K562 (cell line): ENCODE results near the gene CCNY. TPM values are rescaled to one million over a fixed set of nuclear protein-coding genes. Genes with fewer than 3 reads are reported as not detected.
A peak's percentile ranks its signal among the peaks of the same experiment; 100 is the strongest.

Experiments
- ATAC-seq: fragments of 200-7000 bp; cut with Tn5 transposase; 3 replicates; pipeline ENCODE4 v1.9.1; 2020; ENCODE audit warnings: moderate library complexity
- BruUV-seq: library from RNA; stranded (reverse); fragments of 400-500 nt; replicated peaks from 2 replicates; lab custom pipeline; 2021; lab: Mats Ljungman, UMichigan
- CTCF ChIA-PET: fragments of 300-600 bp; formaldehyde crosslinking; extraction: SDS; loops from one replicate; lab custom pipeline; 2021; ENCODE audit warnings: low intra/inter-chr PET ratio; lab: Yijun Ruan, JAX
- POLR2A ChIA-PET: fragments of 300-600, 350-650 bp; sonication (Branson Sonifier 250); formaldehyde crosslinking; extraction: SDS; loops from one replicate; lab custom pipeline; 2021; ENCODE audit warnings: antibody characterized with exemption, inconsistent platforms; lab: Yijun Ruan, JAX
- DNase-seq, 4 experiments: peaks; one replicate each; pipeline versions ENCODE4 v3.0.0 to v3.0.0-alpha.2; 2011 to 2018; ENCODE audit warnings: low spot score in 3 of 4, mixed read lengths in 3 of 4; ENCODE audit errors: extremely low read depth in 1 of 4
- FAIRE-seq: peaks from 2 replicates; lab custom pipeline; 2011; peaks lifted over from hg19 to GRCh38; lab: Jason Lieb, UNC
- H2AFZ ChIP-seq: 2 replicates; pipeline ENCODE4 v1.6.0; 2011; ENCODE audit warnings: low read depth, low read length, control low read depth, inconsistent platforms
- H3K27ac ChIP-seq: fragments of 200-600 bp; 3 replicates; pipeline ENCODE4 v1.8.0; 2011; ENCODE audit warnings: low read depth, mild to moderate bottlenecking, control low read depth, inconsistent platforms, low read length, moderate library complexity, mixed read lengths; ENCODE audit errors: extremely low read depth
- H3K27me3 ChIP-seq, 2 experiments: fragments of 300-600 bp in 1 of 2; 2 replicates in 1 of 2; 3 replicates in 1 of 2; pipeline versions ENCODE4 v1.6.0 to v1.8.0; 2011; ENCODE audit warnings: inconsistent platforms in 2 of 2, low read length in 2 of 2, mild to moderate bottlenecking in 1 of 2, mixed read lengths in 1 of 2, moderate library complexity in 1 of 2; ENCODE audit not compliant: control insufficient read depth in 2 of 2, insufficient read depth in 2 of 2
- H3K36me3 ChIP-seq: fragments of 300-600 bp; 3 replicates; pipeline ENCODE4 v1.8.0; 2011; ENCODE audit warnings: mild to moderate bottlenecking, low read length, inconsistent platforms; ENCODE audit not compliant: control insufficient read depth, insufficient read depth
- H3K4me1 ChIP-seq, 2 experiments: fragments of 200-600 bp in 1 of 2; replicated peaks in 1 of 2; 2 replicates in 1 of 2; 3 replicates in 1 of 2; pipeline versions ENCODE4 v1.5.1 to v1.8.0; 2011; ENCODE audit warnings: inconsistent platforms in 2 of 2, low read length in 2 of 2, mild to moderate bottlenecking in 1 of 2, mixed read lengths in 1 of 2, moderate library complexity in 1 of 2; ENCODE audit not compliant: control insufficient read depth in 2 of 2, insufficient read depth in 2 of 2
- H3K4me2 ChIP-seq: 2 replicates; pipeline ENCODE4 v1.6.1; 2011; ENCODE audit warnings: low read length, control low read depth, inconsistent platforms, mixed read lengths; ENCODE audit not compliant: insufficient read depth
- H3K4me3 ChIP-seq: fragments of 200-600 bp; sonication (generic), shearing (Covaris generic); 2 replicates; pipeline ENCODE4 v1.5.1; 2016; ENCODE audit warnings: control low read depth, inconsistent platforms
- H3K79me2 ChIP-seq: fragments of 200-600 bp; 3 replicates; pipeline ENCODE4 v1.8.0; 2011; ENCODE audit warnings: low read length, inconsistent platforms; ENCODE audit not compliant: control insufficient read depth, insufficient read depth
- H3K9ac ChIP-seq, 2 experiments: 2 replicates each; pipeline versions ENCODE4 v1.6.0 to v1.6.1; 2011; ENCODE audit warnings: low read depth in 2 of 2, low read length in 2 of 2, control low read depth in 1 of 2, inconsistent platforms in 1 of 2, mild to moderate bottlenecking in 1 of 2, mixed read lengths in 1 of 2; ENCODE audit not compliant: insufficient read depth in 1 of 2
- H3K9me1 ChIP-seq: one replicate; pipeline ENCODE4 v1.6.0; 2011; ENCODE audit warnings: inconsistent platforms, mild to moderate bottlenecking, low read length, moderate library complexity; ENCODE audit not compliant: control insufficient read depth, insufficient read depth
- H3K9me3 ChIP-seq: replicated peaks from 2 replicates; pipeline ENCODE4 v1.5.1; 2011; ENCODE audit warnings: low read depth, low read length, inconsistent platforms; ENCODE audit not compliant: control insufficient read depth, insufficient read depth
- H4K20me1 ChIP-seq: replicated peaks from 2 replicates; pipeline ENCODE4 v1.6.1; 2011; ENCODE audit warnings: low read length, inconsistent platforms, mixed read lengths; ENCODE audit not compliant: control insufficient read depth, insufficient read depth
- CHD1 ChIP-seq: fragments of 200-600 bp; sonication (generic); IDR thresholded peaks from one replicate; pipeline ENCODE4 v1.6.1; 2012; ENCODE audit warnings: mild to moderate bottlenecking, moderate library complexity, low read length, inconsistent platforms
- ERF ChIP-seq: fragments of 450-650 bp; formaldehyde crosslinking; IDR thresholded peaks from 2 replicates; pipeline ENCODE4 v1.4.0; 2020; ENCODE audit warnings: mild to moderate bottlenecking, mixed read lengths
- HEY1 ChIP-seq: fragments of 250-450 bp; sonication (Bioruptor Pico); IDR thresholded peaks from 2 replicates; pipeline ENCODE4 v1.5.0; 2020; ENCODE audit warnings: mild to moderate bottlenecking, moderate library complexity, borderline replicate concordance
- KLF1 ChIP-seq: fragments of 450-650 bp; IDR thresholded peaks from 2 replicates; pipeline ENCODE4 v1.6.1; 2016; ENCODE audit warnings: missing genetic modification characterization, missing compliant biosample characterization
- MED1 ChIP-seq: sonication (generic); formaldehyde crosslinking; IDR thresholded peaks from 2 replicates; pipeline ENCODE4 v1.8.1; 2023; ENCODE audit warnings: missing genetic modification reagents, borderline replicate concordance
- POLR2AphosphoS5 ChIP-seq: IDR thresholded peaks from 2 replicates; pipeline ENCODE4 v1.6.1; 2011; ENCODE audit warnings: mild to moderate bottlenecking, low read depth, low read length, moderate library complexity; ENCODE audit not compliant: control insufficient read depth, insufficient read depth
- TCFL5 ChIP-seq: fragments of 250-450 bp; sonication (Bioruptor Pico); conservative IDR thresholded peaks from 2 replicates; pipeline ENCODE4 v1.6.1; 2021; ENCODE audit warnings: mild to moderate bottlenecking, moderate library complexity, matching md5 sums
- TFE3 ChIP-seq: fragments of 450-650 bp; formaldehyde crosslinking; IDR thresholded peaks from 2 replicates; pipeline ENCODE4 v1.4.0; 2020; ENCODE audit warnings: mild to moderate bottlenecking, mixed read lengths
- XRCC5 ChIP-seq: fragments of 200-400 bp; formaldehyde crosslinking; IDR thresholded peaks from 2 replicates; pipeline ENCODE4 v1.6.1; 2017; ENCODE audit warnings: low read depth, mild to moderate bottlenecking, low read length
- ZMIZ1 ChIP-seq, 2 experiments: fragments of 150-350 bp in 1 of 2; IDR thresholded peaks; 2 replicates each; pipeline ENCODE4 v1.6.1; 2012 to 2016; ENCODE audit warnings: low read depth in 2 of 2, low read length in 2 of 2, mild to moderate bottlenecking in 1 of 2, moderate library complexity in 1 of 2
- WGBS: fragments of 100-300 bp; shearing (Covaris generic); methylation state at CpG from one replicate; pipeline ENCODE4 v1.1.6; 2016; ENCODE audit warnings: low coverage, mixed read lengths; ENCODE audit not compliant: insufficient coverage; ENCODE audit errors: missing lambda C conversion rate; 5-methylcytosine and 5-hydroxymethylcytosine counted together
- in situ Hi-C: fragments of 300-500 bp; cut with MboI; formaldehyde crosslinking; loops from 4 replicates; pipeline ENCODE4 v1.15.0; 2018; ENCODE audit warnings: inconsistent platforms, mixed read lengths
- intact Hi-C: fragments of 100-400 bp; cut with micrococcal nuclease; formaldehyde crosslinking; loops from 2 replicates; pipeline ENCODE4 v1.14.2; 2022
- polyA plus RNA-seq, 8 experiments: library from polyadenylated mRNA; depleted of rRNA in 4 of 8; stranded (reverse) in 5 of 8; unstranded in 3 of 8; fragments of >200 nt; fragmentation: Nextera tagmentation in 2 of 8; fragmentation: Illumina TruSeq in 1 of 8; extraction: Ambion mirVana in 2 of 8; extraction: Trizol in 1 of 8; gene quantifications; 2 replicates each; pipeline versions ENCODE4 v1.2.1 to v1.2.3, GENCODE V29; 2011 to 2014; ENCODE audit warnings: inconsistent platforms in 1 of 8, missing spikeins in 1 of 8
- total RNA-seq, 7 experiments: library from RNA; depleted of rRNA in 6 of 7; stranded (reverse); fragments of >200 nt in 6 of 7; fragmentation: Illumina TruSeq in 2 of 7; extraction: Trizol in 2 of 7; gene quantifications; 2 replicates each; pipeline versions ENCODE4 v1.2.1 to v1.2.3, GENCODE V29; 2011 to 2021; ENCODE audit warnings: low replicate concordance in 1 of 7
- TF ChIP-seq, protein P1 (sequence below): fragments of 250-450 bp; sonication (Bioruptor Pico); IDR thresholded peaks from 2 replicates; pipeline ENCODE4 v1.4.0; 2020; ENCODE audit warnings: mild to moderate bottlenecking, moderate library complexity, borderline replicate concordance

CCNY gene
- total and polyA plus RNA-seq, 9 of the 15 experiments (the other 6 are each of a cell fraction or from before 2014, with no cell fraction given) = 8.4 to 109 (median 38.6) TPM

GRCh38 chr10:35559416-35559815, 223.1 kb downstream of the CCNY start (continued):
- TF ChIP-seq ZMIZ1 (IDR thresholded peaks at IDR 0.05; ENCODE audit: low read depth in 2 of 2, low read length in 2 of 2) = no peak
- no peak for TF ChIP-seq MED1 (CRISPR knock-in tag)
- no peak for TF ChIP-seq CHD1
- TF ChIP-seq TCFL5 (CRISPR knock-in tag) = no peak
- TF ChIP-seq POLR2AphosphoS5 = no peak
- TF ChIP-seq ERF (CRISPR knock-in tag) = no peak

DNA sequence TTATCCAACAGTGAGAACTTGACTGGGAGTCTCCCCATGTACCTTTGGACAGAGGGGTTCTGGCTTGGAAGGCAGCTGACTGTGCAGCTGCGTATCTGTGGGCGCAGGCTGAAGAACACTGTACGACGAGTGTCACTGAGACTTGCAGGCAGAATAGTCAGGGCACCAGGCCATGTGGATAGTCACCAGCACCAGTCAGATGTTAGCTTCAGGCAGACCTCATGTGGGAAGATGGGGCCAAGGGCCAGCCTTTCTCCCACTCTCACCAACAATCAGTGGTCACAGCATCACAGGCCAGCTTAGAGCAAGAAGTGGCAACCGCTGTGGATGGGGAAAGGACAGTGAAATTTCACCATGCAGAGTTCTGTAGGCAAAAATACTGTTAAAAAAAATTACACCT, 225.4 kb downstream of the CCNY start:
- Histone ChIP-seq H3K4me2 (no peak overlapping the region), H3K27ac (no peak overlapping the region), H3K9me3 (no peaks in the 10 kb centered on the region), H4K20me1 (no peaks in the 10 kb centered on the region), H3K27me3 (no peaks in the 10 kb centered on the region), H3K9ac (peak overlapping the region in 1 of 2 experiments; percentile 56; a peak in 2 of 4 replicates), H2AFZ (no peak overlapping the region), H3K79me2 (peaks cover 9% of the 10 kb centered on the region; the same call in 2 of the 3 replicates), H3K4me1 (peaks cover 0 to 4% of the 10 kb centered on the region in 2 experiments; a peak in 1 of 5 replicates), H3K9me1 (no peaks in the 10 kb centered on the region), H3K4me3 (no peak overlapping the region), H3K36me3 (peaks cover 29% of the 10 kb centered on the region)
- 84% methylated on average over 5 of the region's 5 CpGs for WGBS
- BruUV-seq = no TSS peak
- ATAC-seq (no peak; the same call in 2 of the 3 replicates), FAIRE-seq (no peak), DNase-seq (no peak)
- intact Hi-C loops = loop anchor here (5.0 kb wide), 1 partner anchor 184 kb away; no protein-coding TSS in a partner anchor
- in situ Hi-C loops = loop anchor here (25.0 kb wide), 1 partner anchor 324 kb away; no protein-coding TSS in a partner anchor
- ChIA-PET CTCF (no interaction called here), POLR2A (no interaction called here)
- TF ChIP-seq, protein P1, sequence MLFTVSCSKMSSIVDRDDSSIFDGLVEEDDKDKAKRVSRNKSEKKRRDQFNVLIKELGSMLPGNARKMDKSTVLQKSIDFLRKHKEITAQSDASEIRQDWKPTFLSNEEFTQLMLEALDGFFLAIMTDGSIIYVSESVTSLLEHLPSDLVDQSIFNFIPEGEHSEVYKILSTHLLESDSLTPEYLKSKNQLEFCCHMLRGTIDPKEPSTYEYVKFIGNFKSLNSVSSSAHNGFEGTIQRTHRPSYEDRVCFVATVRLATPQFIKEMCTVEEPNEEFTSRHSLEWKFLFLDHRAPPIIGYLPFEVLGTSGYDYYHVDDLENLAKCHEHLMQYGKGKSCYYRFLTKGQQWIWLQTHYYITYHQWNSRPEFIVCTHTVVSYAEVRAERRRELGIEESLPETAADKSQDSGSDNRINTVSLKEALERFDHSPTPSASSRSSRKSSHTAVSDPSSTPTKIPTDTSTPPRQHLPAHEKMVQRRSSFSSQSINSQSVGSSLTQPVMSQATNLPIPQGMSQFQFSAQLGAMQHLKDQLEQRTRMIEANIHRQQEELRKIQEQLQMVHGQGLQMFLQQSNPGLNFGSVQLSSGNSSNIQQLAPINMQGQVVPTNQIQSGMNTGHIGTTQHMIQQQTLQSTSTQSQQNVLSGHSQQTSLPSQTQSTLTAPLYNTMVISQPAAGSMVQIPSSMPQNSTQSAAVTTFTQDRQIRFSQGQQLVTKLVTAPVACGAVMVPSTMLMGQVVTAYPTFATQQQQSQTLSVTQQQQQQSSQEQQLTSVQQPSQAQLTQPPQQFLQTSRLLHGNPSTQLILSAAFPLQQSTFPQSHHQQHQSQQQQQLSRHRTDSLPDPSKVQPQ (CRISPR knock-in tag) = no peak
- TF ChIP-seq TFE3 (CRISPR knock-in tag) (no peak), XRCC5 (no peak), HEY1 (CRISPR knock-in tag) (no peak), KLF1 (tag) (no peak)
